MM.1S (cell line): ENCODE measurements around the gene MVB12A.
A peak's percentile ranks its signal among the peaks of the same experiment; 100 is the strongest.

Experiments
- DNase-seq: peaks from one replicate; pipeline ENCODE4 v3.0.0-alpha.2; 2015
- H2AFZ ChIP-seq: fragments of 300-600 bp; sonication (generic); 2 replicates; pipeline ENCODE4 v1.6.0; 2016; ENCODE audit warnings: antibody characterized with exemption, low read length
- H3F3A ChIP-seq: fragments of 300-600 bp; sonication (generic); 2 replicates; pipeline ENCODE4 v1.6.1; 2016; ENCODE audit warnings: mild to moderate bottlenecking, antibody characterized with exemption, low read length, moderate library complexity, mixed read lengths; ENCODE audit not compliant: insufficient read depth
- H3K27ac ChIP-seq: fragments of 300-600 bp; sonication (generic); 2 replicates; pipeline ENCODE4 v1.5.1; 2016; ENCODE audit warnings: mild to moderate bottlenecking, low read length
- H3K27me3 ChIP-seq: fragments of 300-600 bp; sonication (generic); replicated peaks from 2 replicates; pipeline ENCODE4 v1.6.0; 2016; ENCODE audit warnings: low read length; ENCODE audit not compliant: insufficient read depth
- H3K36me3 ChIP-seq: fragments of 300-600 bp; sonication (generic); replicated peaks from 2 replicates; pipeline ENCODE4 v1.6.1; 2016; ENCODE audit warnings: mild to moderate bottlenecking, low read length, mixed read lengths; ENCODE audit not compliant: insufficient read depth
- H3K4me1 ChIP-seq: fragments of 300-600 bp; sonication (generic); 2 replicates; pipeline ENCODE4 v1.6.1; 2016; ENCODE audit warnings: low read length, mixed read lengths
- H3K4me2 ChIP-seq: fragments of 300-600 bp; sonication (generic); 2 replicates; pipeline ENCODE4 v1.6.0; 2016; ENCODE audit warnings: low read depth, low read length
- H3K4me3 ChIP-seq: fragments of 300-600 bp; sonication (generic); 2 replicates; pipeline ENCODE4 v1.5.1; 2016; ENCODE audit warnings: low read length, mixed read lengths
- H3K79me2 ChIP-seq: fragments of 300-600 bp; sonication (generic); 2 replicates; pipeline ENCODE4 v1.6.1; 2016; ENCODE audit warnings: mixed run types, low read length, mixed read lengths
- H3K9ac ChIP-seq: fragments of 300-600 bp; sonication (generic); 2 replicates; pipeline ENCODE4 v1.6.1; 2016; ENCODE audit warnings: low read length, mixed read lengths
- H3K9me2 ChIP-seq: fragments of 300-600 bp; sonication (generic); replicated peaks from 2 replicates; pipeline ENCODE4 v1.6.1; 2016; ENCODE audit warnings: mild to moderate bottlenecking, low read length, mixed read lengths; ENCODE audit not compliant: insufficient read depth
- H3K9me3 ChIP-seq: fragments of 300-600 bp; sonication (generic); replicated peaks from 2 replicates; pipeline ENCODE4 v1.6.1; 2016; ENCODE audit warnings: mild to moderate bottlenecking, low read length, mixed read lengths; ENCODE audit not compliant: insufficient read depth
- H4K20me1 ChIP-seq: fragments of 300-600 bp; sonication (generic); 2 replicates; pipeline ENCODE4 v1.6.1; 2016; ENCODE audit warnings: mild to moderate bottlenecking, low read length, moderate library complexity, mixed read lengths; ENCODE audit not compliant: insufficient read depth
- CTCF ChIP-seq: fragments of 300-600 bp; sonication (generic); IDR thresholded peaks from 2 replicates; pipeline ENCODE4 v1.5.1; 2016; ENCODE audit warnings: antibody characterized with exemption, low read length, mixed read lengths
- EZH2 ChIP-seq: fragments of 300-600 bp; sonication (generic); optimal IDR thresholded peaks from 2 replicates; pipeline ENCODE3; 2017; ENCODE audit warnings: low read depth, mild to moderate bottlenecking, antibody characterized with exemption, low read length, mixed read lengths
- EZH2phosphoT487 ChIP-seq: fragments of 300-600 bp; sonication (generic); IDR thresholded peaks from 2 replicates; pipeline ENCODE4 v1.6.1; 2018; ENCODE audit warnings: antibody characterized with exemption, low read length

Gene MVB12A

GRCh38 chr19:17448131-17448967, 28.5 kb downstream of the MVB12A start, which contains the start of gene TMEM221:
Gene TMEM221, minus strand, starts transcription at chr19:17448668. Its CDS starts 206 bp downstream, at chr19:17448462.
- H3K4me1 ChIP-seq: peaks cover 5% of the 10 kb centered on the region
- H3K9ac ChIP-seq: no peak within 1 kb of the TSS
- H3K27me3 ChIP-seq: peaks cover 41% of the 10 kb centered on the region
- no peaks in the 10 kb centered on the region for H3K79me2 ChIP-seq
- no peaks in the 10 kb centered on the region for H3F3A ChIP-seq
- no peak within 1 kb of the TSS for H3K27ac ChIP-seq
- no peak for DNase-seq
- 0 out of 2 replicates have a peak within 1 kb of the TSS, but pooled peaks have one; percentile 19 for H2AFZ ChIP-seq
- H3K9me3 ChIP-seq: no peaks in the 10 kb centered on the region
- no peaks in the 10 kb centered on the region for H3K36me3 ChIP-seq
- H3K4me2 ChIP-seq: peak within 1 kb of the TSS; percentile 54; the same call in 1 of the 2 replicates
- H3K4me3 ChIP-seq: no peak within 1 kb of the TSS
- no peaks in the 10 kb centered on the region for H3K9me2 ChIP-seq
- H4K20me1 ChIP-seq: no peaks in the 10 kb centered on the region
- TF ChIP-seq CTCF (peak; percentile 42), EZH2phosphoT487 (no peak), EZH2 (no peak)

- H3K4me2 ChIP-seq: no peak overlapping the region
- no peaks in the 10 kb centered on the region for H4K20me1 ChIP-seq
- no peaks in the 10 kb centered on the region for H3K9me3 ChIP-seq
- no peaks in the 10 kb centered on the region for H3K9me2 ChIP-seq
- H3K36me3 ChIP-seq: no peaks in the 10 kb centered on the region
- H3K27me3 ChIP-seq: peaks cover 44% of the 10 kb centered on the region
- TF ChIP-seq EZH2phosphoT487 (no peak), CTCF (no peak), EZH2 (no peak)
- no peak for DNase-seq
- H3F3A ChIP-seq: no peaks in the 10 kb centered on the region
- no peaks in the 10 kb centered on the region for H3K79me2 ChIP-seq
- H3K27ac ChIP-seq: no peak overlapping the region
- no peak overlapping the region for H3K9ac ChIP-seq
- H3K4me1 ChIP-seq: peaks cover 5% of the 10 kb centered on the region
- H3K4me3 ChIP-seq: no peak overlapping the region
- no peak overlapping the region for H2AFZ ChIP-seq
Measured at GRCh38 chr19:17450264-17451075, 30.6 kb downstream of the MVB12A start.

GRCh38 chr19:17451820-17452219, 32.0 kb downstream of the MVB12A start:
- DNase-seq: no peak
- Histone ChIP-seq H4K20me1 (no peaks in the 10 kb centered on the region), H3K36me3 (no peaks in the 10 kb centered on the region), H3K4me1 (peaks cover 5% of the 10 kb centered on the region), H3K9me3 (no peaks in the 10 kb centered on the region), H2AFZ (no peak overlapping the region), H3K27ac (no peak overlapping the region), H3K4me2 (no peak overlapping the region), H3K9me2 (no peaks in the 10 kb centered on the region), H3K79me2 (no peaks in the 10 kb centered on the region), H3K4me3 (no peak overlapping the region), H3K9ac (no peak overlapping the region), H3F3A (no peaks in the 10 kb centered on the region), H3K27me3 (peaks cover 41% of the 10 kb centered on the region)
- TF ChIP-seq CTCF (no peak), EZH2 (no peak), EZH2phosphoT487 (no peak)
